ENCODE data around the gene SAE1.
A peak's percentile ranks its signal among the peaks of the same experiment; 100 is the strongest.

The SAE1 gene

GRCh38 chr19:47145639-47146486 lies 15.2 kb downstream of the SAE1 start:
- intact Hi-C loops (cut with micrococcal nuclease) = no loop called here
- Mint-ChIP-seq H3K36me3 (ENCODE audit: low read depth) (peaks cover 91% of the 10 kb centered on the region), H3K27me3 (no peaks in the 10 kb centered on the region), H3K9me3 (no peaks in the 10 kb centered on the region), H3K27ac (no peak overlapping the region), H3K4me3 (no peak overlapping the region), H3K4me1 (ENCODE audit: low read depth) (peaks cover 6% of the 10 kb centered on the region)

DNA sequence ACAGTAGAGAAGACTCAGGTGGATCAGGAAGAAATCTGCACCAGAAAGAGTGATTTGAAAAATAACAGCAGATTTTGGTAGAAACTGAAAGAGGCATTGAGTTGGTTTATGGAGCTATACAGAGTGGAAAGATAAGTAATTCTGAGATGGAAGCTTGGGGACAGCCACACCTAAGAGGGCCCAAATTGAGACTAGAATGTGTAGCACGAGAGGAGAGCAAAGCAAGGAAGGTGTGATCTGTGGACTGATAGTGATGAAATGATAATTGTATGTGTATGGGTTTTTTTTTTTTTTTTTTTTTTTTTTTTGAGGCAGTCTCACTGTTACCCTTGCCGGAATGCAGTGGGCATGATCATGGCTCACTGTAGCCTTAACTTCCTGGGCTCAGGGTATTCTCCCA lies 16.3 kb downstream of the SAE1 start:
- Mint-ChIP-seq H3K4me3 (no peak overlapping the region), H3K4me1 (ENCODE audit: low read depth) (no peaks in the 10 kb centered on the region), H3K27me3 (no peaks in the 10 kb centered on the region), H3K9me3 (no peaks in the 10 kb centered on the region), H3K27ac (no peak overlapping the region), H3K36me3 (ENCODE audit: low read depth) (peaks cover 93% of the 10 kb centered on the region)
- intact Hi-C loops (cut with micrococcal nuclease) = no loop called here

DNA sequence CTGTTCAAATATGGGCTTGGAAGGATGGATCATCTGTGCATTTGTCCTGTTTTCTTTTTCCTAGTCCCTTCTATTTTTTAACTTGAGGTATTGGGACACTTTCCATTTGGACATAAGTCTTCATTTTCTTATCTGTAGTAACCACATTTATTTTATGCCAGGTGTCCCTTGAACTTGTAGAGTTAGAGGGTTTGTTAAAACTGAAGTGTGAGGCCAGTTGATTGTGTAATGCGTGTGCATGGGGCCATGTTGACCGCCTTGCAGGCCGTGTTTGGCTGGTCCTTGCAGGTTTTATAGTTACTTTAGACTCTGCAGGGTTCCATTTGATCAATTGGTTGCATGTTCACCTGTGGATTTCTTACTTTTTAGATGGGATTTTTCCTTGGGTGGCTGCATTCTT lies 21.0 kb downstream of the SAE1 start:
- peaks cover 88% of the 10 kb centered on the region for H3K36me3 Mint-ChIP-seq (ENCODE audit: low read depth)
- intact Hi-C loops (cut with micrococcal nuclease) = no loop called here
- H3K4me1 Mint-ChIP-seq (ENCODE audit: low read depth) = peaks cover 3% of the 10 kb centered on the region

DNA sequence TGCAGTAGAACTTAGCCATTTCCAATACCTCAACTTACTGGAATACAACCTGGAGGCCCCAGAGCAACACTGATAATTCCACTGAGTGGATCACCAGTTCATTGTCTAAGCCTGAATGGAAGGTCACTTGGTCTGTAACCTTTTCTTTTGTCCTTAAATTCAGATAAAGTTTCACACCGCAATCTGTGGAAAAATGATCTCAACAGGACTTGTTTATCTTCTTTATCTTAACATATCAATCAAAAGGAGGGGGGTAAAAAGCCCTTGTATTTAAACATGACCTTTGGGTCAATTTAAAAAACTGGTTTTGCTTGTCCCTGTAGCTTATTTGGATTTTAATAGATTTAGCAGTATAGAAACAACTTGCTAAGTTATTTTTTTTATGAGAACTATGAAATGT lies 21.6 kb downstream of the SAE1 start:
- H3K4me1 Mint-ChIP-seq (ENCODE audit: low read depth) = peaks cover 9% of the 10 kb centered on the region
- no peak overlapping the region for H3K4me3 Mint-ChIP-seq
- no peaks in the 10 kb centered on the region for H3K27me3 Mint-ChIP-seq
- H3K27ac Mint-ChIP-seq = no peak overlapping the region
- peaks cover 82% of the 10 kb centered on the region for H3K36me3 Mint-ChIP-seq (ENCODE audit: low read depth)
- intact Hi-C loops (cut with micrococcal nuclease) = no loop called here
- no peaks in the 10 kb centered on the region for H3K9me3 Mint-ChIP-seq

More for the DNA sequence above, 21.0 kb downstream of the SAE1 start:
- H3K27me3 Mint-ChIP-seq = no peaks in the 10 kb centered on the region
- no peak overlapping the region for H3K27ac Mint-ChIP-seq
- no peak overlapping the region for H3K4me3 Mint-ChIP-seq
- H3K9me3 Mint-ChIP-seq = no peaks in the 10 kb centered on the region

- Mint-ChIP-seq H3K9me3 (no peaks in the 10 kb centered on the region), H3K4me1 (ENCODE audit: low read depth) (peaks cover 13% of the 10 kb centered on the region), H3K27me3 (no peaks in the 10 kb centered on the region), H3K4me3 (no peak overlapping the region), H3K27ac (no peak overlapping the region), H3K36me3 (ENCODE audit: low read depth) (peaks cover 80% of the 10 kb centered on the region)
- intact Hi-C loops (cut with micrococcal nuclease) = no loop called here
These were observed 22.0 kb downstream of the SAE1 start for GRCh38 chr19:47152632-47153031.

DNA sequence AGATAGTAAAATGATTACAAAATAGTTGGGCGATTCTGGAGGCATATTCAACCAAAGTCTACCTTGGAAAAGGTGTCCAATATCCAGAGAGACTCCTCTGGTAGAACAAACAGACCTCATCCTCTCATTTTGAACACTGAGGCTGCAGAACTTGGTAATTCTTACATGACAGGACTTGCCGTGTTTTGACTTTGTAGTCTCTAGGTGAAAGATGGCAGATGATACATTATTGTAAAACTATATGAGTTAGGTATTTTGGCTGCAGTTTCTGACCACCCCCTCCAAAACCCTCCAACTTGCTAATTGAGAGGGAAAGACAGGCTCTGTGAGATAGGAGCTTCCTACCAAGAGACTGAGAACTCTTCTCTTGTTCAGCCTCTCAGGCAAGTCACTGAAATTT lies 22.6 kb downstream of the SAE1 start:
- peaks cover 79% of the 10 kb centered on the region for H3K36me3 Mint-ChIP-seq (ENCODE audit: low read depth)
- no peaks in the 10 kb centered on the region for H3K9me3 Mint-ChIP-seq
- H3K4me1 Mint-ChIP-seq (ENCODE audit: low read depth) = peaks cover 20% of the 10 kb centered on the region
- intact Hi-C loops (cut with micrococcal nuclease) = no loop called here
- H3K27ac Mint-ChIP-seq = no peak overlapping the region
- no peak overlapping the region for H3K4me3 Mint-ChIP-seq
- no peaks in the 10 kb centered on the region for H3K27me3 Mint-ChIP-seq

- Mint-ChIP-seq H3K9me3 (no peaks in the 10 kb centered on the region), H3K4me1 (ENCODE audit: low read depth) (peaks cover 25% of the 10 kb centered on the region), H3K27me3 (no peaks in the 10 kb centered on the region), H3K4me3 (no peak overlapping the region), H3K27ac (no peak overlapping the region), H3K36me3 (ENCODE audit: low read depth) (peaks cover 76% of the 10 kb centered on the region)
- intact Hi-C loops (cut with micrococcal nuclease) = no loop called here
These were observed 24.5 kb downstream of the SAE1 start for GRCh38 chr19:47155148-47155547.

DNA sequence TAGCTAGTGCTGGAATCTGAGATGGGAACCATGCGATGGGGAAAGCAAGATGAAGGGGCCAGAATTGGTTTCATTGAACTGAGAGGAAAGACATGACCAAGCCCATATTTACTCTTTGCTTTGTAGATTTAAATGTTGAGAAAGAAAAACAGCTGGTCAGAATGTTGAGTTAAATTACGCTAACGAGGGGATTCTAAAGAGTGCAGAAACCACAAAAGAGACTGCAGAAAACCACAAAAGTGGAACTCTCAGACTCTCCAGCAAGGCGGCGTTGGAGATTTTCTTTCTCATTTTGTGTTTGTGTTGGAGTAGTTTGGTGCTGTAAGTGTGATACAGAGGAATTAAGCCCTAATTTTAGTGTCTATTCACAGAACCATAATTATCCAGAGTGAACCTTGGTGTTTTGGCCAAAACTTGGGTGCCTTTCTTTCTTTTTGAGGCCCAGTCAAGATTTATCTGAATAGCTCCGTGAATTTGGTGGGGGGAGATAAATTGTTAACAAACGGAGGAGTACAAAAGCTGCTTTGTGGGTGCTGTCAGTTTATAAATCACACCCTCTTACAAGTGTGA lies 26.3 kb downstream of the SAE1 start:
- Mint-ChIP-seq H3K9me3 (no peaks in the 10 kb centered on the region), H3K27ac (peak overlapping the region; percentile 61), H3K36me3 (ENCODE audit: low read depth) (peaks cover 76% of the 10 kb centered on the region), H3K27me3 (no peaks in the 10 kb centered on the region), H3K4me1 (ENCODE audit: low read depth) (peaks cover 25% of the 10 kb centered on the region), H3K4me3 (peak overlapping the region; percentile 50)
- intact Hi-C loops (cut with micrococcal nuclease) = no loop called here

DNA sequence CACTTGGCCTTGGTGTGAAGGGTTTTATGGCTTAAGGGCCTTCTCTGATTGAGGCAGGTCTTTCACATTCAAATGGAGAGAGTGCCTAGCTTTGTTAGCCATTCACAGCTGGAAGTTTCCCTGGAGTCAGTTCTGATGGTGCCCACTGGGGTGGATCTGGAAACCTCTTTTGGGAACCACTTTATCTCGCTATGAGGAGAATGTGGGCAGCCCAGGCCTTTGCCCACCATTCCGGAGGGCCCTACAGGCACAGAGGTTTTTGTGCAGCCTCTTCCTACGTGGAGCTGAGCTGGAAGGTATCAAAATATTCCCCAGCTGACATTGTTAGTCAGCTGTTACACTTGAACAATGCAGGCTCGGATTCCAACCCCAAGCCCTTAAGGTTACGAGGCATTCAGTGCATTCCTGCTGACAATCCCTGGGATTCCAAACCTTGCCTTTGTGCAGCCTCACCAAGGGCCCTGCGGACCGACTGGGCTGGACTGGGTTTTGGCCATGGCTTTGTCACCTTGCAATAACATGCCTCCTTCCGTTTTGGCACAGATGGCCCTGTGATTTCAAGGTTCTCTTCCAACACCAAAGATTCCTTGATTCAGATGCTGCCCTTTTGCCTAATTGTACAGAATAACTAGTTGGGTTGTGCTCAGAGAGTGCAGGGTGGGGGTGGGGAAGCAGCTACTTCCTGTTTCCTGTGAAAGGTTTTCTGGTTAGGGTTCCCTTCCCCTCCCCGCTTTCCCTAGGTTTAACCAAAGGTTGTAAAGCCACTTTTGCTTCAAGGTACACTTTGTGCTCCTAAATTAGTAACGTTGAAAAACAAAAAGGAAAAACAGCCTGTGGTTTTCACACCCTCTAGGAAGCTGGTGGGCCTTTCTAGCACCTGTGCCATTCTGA lies 27.0 kb downstream of the SAE1 start:
- Mint-ChIP-seq H3K9me3 (no peaks in the 10 kb centered on the region), H3K36me3 (ENCODE audit: low read depth) (peaks cover 76% of the 10 kb centered on the region), H3K4me1 (ENCODE audit: low read depth) (peaks cover 25% of the 10 kb centered on the region), H3K27ac (peak overlapping the region; percentile 73), H3K4me3 (peak overlapping the region; percentile 50), H3K27me3 (no peaks in the 10 kb centered on the region)
- intact Hi-C loops (cut with micrococcal nuclease) = no loop called here

GRCh38 chr19:47158367-47158791 lies 27.7 kb downstream of the SAE1 start:
- Mint-ChIP-seq H3K9me3 (no peaks in the 10 kb centered on the region), H3K36me3 (ENCODE audit: low read depth) (peaks cover 69% of the 10 kb centered on the region), H3K4me3 (peak overlapping the region; percentile 32), H3K4me1 (ENCODE audit: low read depth) (peaks cover 25% of the 10 kb centered on the region), H3K27me3 (no peaks in the 10 kb centered on the region), H3K27ac (peak overlapping the region; percentile 73)
- intact Hi-C loops (cut with micrococcal nuclease) = no loop called here

GRCh38 chr19:47158879-47159503 lies 28.4 kb downstream of the SAE1 start:
- intact Hi-C loops (cut with micrococcal nuclease) = no loop called here
- Mint-ChIP-seq H3K36me3 (ENCODE audit: low read depth) (peaks cover 63% of the 10 kb centered on the region), H3K4me1 (ENCODE audit: low read depth) (peaks cover 25% of the 10 kb centered on the region), H3K27me3 (no peaks in the 10 kb centered on the region), H3K9me3 (no peaks in the 10 kb centered on the region), H3K4me3 (no peak overlapping the region), H3K27ac (peak overlapping the region; percentile 11)

DNA sequence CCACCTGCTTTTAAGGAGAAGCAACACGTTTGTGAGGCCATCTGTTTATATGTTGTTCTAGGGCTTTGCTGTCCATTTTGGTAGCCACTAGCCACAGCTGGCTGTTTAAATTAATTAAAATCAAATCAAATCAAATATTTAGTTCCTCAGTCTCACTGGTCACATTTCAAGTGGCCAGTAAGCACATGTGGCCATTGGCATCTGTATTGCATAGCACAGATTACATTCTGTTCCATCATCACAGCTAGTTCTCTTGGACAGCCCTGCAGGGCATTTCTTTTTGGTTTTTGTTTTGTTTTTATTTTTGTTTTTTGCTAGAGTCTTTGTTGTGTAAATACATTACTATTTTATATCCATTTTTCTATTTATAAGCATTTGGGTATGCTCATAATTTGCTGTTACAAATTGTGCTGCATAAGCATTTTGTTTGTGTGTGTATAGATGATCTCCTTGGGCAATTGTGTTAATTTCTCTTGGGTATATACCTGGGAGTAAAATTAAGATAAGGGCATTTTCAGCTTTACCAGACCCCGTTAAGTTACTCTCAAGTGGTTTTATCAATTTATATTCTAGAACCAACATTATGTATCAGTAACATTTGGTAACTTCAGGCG lies 31.3 kb downstream of the SAE1 start:
- Mint-ChIP-seq H3K27ac (no peak overlapping the region), H3K4me1 (ENCODE audit: low read depth) (peaks cover 18% of the 10 kb centered on the region), H3K36me3 (ENCODE audit: low read depth) (peaks cover 73% of the 10 kb centered on the region), H3K27me3 (no peaks in the 10 kb centered on the region), H3K4me3 (no peak overlapping the region), H3K9me3 (no peaks in the 10 kb centered on the region)
- intact Hi-C loops (cut with micrococcal nuclease) = no loop called here

DNA sequence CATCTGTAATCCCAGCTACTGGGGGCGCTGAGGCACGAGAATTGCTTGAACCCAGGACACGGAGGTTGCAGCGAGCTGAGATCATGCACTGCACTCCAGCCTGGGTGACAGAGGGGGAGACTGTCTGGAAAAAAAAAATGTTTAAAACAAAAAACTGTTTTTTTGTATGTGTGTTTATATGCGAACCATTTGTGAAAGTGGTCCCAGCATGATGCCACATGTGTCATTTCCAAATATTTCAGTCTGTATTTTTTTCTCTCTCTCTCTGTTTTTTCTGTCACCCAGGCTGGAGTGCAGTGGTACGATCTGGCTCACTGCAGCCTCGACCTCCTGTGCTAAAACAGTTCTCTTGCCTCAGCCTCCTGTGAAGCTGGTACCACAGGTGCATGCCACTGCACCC lies 37.4 kb downstream of the SAE1 start:
- H3K36me3 Mint-ChIP-seq (ENCODE audit: low read depth) = peaks cover 81% of the 10 kb centered on the region
- no peak overlapping the region for H3K4me3 Mint-ChIP-seq
- intact Hi-C loops (cut with micrococcal nuclease) = no loop called here
- H3K27ac Mint-ChIP-seq = no peak overlapping the region
- H3K4me1 Mint-ChIP-seq (ENCODE audit: low read depth) = no peaks in the 10 kb centered on the region
- H3K9me3 Mint-ChIP-seq = no peaks in the 10 kb centered on the region
- no peaks in the 10 kb centered on the region for H3K27me3 Mint-ChIP-seq
